SKM-1 treated with dmso at 0.1 percent for 144 hours (cell line): ENCODE measurements around the gene PAAF1.
"Not testable (repeated sequence)": the region's sequence is repeated elsewhere in the genome, so short reads cannot be mapped to it uniquely, and the experiment has no call there.

Source experiments
- DNase-seq: peaks from one replicate; lab custom pipeline; 2025; ENCODE audit not compliant: unreplicated experiment; lab: John Stamatoyannopoulos, UW

PAAF1 gene

DNA sequence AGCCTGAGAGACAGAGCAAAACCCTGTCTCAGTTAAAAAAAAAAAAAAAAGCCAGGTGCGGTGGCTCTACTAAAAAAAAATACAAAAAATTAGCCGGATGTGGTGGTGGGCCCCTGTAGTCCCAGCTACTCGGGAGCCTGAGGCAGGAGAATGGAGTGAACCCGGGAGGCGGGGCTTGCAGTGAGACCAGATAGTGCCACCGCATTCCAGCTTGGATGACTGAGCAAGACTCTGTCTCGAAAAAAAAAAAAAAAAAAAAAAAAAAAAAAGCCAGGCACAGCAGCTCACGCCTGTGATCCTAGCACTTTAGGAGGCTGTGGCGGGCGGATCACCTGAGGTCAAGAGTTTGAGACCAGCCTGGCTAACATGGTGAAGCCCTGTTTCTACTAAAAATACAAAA lies 3.6 kb downstream of the PAAF1 start:
- DNase-seq, result not testable (repeated sequence)

GRCh38 chr11:73883856-73884255 lies 7.1 kb downstream of the PAAF1 start:
- no peak for DNase-seq

GRCh38 chr11:73888244-73888643 lies 11.4 kb downstream of the PAAF1 start:
- no peak for DNase-seq

- no peak for DNase-seq
Measured at GRCh38 chr11:73889019-73889418, 12.2 kb downstream of the PAAF1 start.

GRCh38 chr11:73889536-73889935 lies 12.7 kb downstream of the PAAF1 start:
- DNase-seq, result no peak

DNA sequence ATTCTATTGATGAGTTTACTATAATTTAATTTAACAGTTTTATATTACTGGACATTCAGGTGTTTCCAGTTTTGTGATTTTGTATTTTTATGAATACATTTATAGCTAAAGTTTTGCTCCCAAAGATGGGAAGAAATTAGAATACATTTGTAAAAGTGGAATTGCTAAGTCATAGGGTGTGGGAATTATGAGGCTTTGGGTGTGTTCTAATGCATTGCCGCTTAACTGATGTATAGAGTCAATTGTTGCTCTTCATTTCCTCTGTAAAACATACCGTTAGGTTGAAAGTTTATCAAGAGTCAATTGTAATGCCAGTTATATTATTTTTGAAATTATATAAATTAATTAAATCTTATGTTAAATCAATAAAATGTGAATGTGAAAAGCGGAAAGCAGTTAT lies 16.2 kb downstream of the PAAF1 start:
- DNase-seq, result no peak

GRCh38 chr11:73894725-73895335 lies 18.0 kb downstream of the PAAF1 start:
- DNase-seq, result no peak

DNA sequence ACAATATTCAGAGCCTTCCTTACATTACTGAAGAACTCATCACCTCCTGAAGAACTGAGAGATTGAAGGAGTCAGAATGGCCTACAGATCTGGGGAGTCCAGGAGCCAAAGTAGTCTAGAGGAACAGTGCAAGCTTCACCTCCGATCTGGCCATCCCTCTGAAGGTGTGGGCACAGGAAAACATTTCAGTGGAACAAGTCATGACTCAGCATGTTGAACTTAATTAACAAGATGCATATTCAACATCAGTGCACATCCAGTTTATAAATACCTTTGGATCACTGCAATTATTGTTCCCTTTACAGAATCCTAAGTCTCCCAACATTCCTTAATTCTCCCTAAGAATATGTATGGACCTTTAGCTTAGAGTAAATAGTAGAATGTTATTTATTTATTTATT lies 25.5 kb downstream of the PAAF1 start:
- DNase-seq, result no peak

GRCh38 chr11:73907191-73907590 lies 30.4 kb downstream of the PAAF1 start:
- peak; percentile 78 for DNase-seq

DNA sequence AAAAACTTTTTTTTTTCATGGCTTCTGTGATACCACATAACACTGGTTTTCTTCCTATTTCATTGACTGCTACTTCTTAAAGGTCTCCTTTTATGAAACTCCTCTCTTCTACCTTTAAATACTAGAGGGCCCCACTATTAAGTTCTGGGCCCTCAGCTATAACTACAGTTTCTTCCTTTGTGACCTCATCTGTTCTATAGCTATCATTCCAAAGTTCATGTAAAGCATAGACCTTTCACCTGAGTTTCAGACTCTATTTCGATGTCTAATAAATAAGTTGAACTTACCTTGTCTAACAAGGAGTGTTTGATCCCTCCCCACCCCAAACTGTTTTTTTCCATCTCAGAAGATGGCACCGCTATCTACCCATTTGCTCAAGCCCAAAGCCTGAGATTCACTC lies 35.2 kb downstream of the PAAF1 start:
- DNase-seq, result no peak

DNA sequence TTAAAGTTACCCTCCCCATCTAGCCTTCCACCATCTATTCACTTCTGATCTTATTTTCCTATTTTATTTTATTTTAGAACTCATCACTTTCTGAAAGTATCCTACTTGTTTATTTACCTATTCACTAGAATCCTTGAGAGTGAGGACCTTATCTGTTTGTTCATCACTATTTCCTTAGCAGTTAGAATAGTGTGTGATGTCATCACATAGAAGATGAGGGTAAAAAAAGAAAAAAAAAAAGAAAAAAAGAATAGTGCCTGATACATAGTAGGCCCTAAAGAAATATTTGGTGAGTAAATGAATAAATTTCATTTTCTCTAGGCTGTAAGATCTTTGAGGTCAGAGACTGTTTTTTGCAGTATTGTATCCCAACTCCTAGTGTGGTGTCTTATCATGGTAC lies 36.7 kb downstream of the PAAF1 start:
- no peak for DNase-seq

DNA sequence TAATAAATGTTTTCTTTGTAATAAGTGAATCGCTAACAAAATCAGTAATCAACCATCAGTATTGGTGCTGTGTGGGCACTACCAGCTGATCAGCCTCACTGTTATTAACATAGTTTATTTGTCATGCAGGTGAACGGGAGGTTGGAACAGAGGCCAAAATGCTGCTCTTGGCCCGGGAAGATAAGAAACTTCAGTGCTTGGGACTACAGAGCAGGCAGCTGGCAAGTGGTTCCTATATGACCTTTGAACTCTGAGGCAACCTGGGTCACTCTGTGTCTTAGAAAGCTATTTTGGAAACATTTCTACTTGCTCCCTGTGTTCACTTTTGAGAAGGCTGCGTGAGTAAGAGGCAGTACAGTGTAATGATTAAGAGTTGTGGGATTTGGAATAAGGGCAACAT lies 37.5 kb downstream of the PAAF1 start:
- DNase-seq, result no peak

GRCh38 chr11:73916435-73916834 lies 39.6 kb downstream of the PAAF1 start:
- no peak for DNase-seq

GRCh38 chr11:73921180-73921579 lies 44.4 kb downstream of the PAAF1 start:
- no peak for DNase-seq

DNA sequence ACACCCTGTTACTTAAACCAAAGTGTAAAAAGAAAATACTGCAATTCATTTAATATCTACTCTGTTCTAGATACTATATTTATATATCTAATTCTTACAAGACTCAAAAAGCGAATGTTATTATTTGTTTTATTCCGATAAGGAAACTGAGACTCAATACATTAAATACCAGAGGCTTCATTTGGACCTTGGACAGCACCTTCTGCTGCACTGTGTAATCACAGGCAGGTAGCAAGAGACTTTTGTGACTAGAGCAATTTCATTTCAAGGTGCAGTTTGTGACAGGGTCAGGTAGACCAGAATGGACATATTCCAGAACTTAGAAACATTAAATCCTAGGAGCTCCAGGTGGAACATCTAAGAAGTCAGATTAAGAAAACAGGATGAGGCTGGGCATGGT lies 52.6 kb downstream of the PAAF1 start:
- no peak for DNase-seq

- DNase-seq, result peak; percentile 24
Measured at GRCh38 chr11:73931039-73931645, 54.3 kb downstream of the PAAF1 start.

- DNase-seq, result no peak
Measured at GRCh38 chr11:73931951-73932350, 55.2 kb downstream of the PAAF1 start.

DNA sequence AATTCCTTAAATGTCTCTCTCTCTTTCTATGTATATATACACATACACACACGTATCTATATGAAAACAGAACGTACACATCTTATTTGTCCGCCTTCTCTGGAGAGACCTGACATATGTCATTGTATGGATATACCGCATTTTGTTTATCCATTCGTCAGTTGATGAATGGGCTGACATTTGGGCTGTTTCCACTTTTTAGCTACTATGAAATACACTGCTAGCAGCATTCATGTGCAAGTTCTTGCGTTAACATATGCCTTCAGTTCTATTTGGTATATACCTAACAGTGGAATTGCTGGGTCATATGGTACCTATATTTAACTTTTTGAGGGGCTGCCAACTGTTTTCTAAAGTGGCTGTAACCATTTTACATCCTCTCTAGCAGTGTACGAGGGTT lies 56.0 kb downstream of the PAAF1 start:
- no peak for DNase-seq

DNA sequence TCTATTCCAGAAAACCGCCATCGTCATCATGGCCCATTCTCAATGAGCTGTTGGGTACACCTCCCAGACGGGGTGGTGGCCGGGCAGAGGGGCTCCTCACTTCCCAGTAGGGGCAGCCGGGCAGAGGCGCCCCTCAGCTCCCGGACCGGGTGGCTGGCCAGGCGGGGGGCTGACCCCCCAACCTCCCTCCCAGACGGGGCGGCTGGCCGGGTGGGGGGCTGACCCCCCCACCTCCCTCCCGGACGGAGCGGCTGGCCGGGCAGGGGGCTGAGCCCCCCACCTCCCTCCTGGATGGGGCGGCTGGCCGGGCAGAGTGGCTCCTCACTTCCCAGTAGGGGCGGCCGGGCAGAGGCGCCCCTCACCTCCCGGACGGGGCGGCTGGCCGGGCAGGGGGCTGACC lies 59.2 kb downstream of the PAAF1 start:
- DNase-seq, result not testable (repeated sequence)

GRCh38 chr11:73939096-73939495 lies 62.3 kb downstream of the PAAF1 start:
- no peak for DNase-seq

DNA sequence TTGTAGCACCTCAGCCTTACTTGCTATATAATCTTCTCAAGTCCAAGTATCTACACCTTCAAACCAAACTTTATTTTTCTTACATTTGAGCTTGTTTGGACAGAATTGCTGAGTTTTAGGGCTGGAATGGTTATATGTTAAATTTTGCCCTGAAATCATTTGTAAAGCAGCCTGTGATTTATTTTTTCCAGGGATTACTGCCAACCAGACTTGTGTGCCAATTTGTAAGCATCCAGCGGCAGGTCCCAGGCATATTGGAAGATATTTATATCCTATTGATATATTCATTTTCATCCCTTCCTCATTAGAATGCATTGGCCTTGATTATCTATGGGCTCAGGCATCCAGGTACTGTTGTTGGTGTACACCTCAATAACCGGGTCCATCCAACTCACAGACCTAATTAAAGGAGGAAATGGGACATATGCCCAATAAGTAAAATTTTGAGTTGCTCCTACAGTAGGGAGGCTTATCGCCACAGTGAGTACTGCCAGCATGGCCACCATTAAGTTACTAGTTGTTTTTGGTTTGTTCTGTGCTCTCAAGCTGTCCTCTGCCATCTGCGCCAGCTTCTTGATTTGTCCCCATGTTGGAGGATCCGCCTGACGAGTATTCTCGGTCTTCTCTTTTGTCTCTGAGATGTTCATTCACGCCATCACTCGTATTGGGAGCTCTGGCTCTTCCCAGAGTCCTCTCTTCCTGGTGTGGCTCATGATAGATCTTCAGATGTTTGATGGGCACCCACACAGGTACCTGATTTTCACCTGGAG lies 64.2 kb downstream of the PAAF1 start:
- no peak for DNase-seq

GRCh38 chr11:73942010-73942409 lies 65.2 kb downstream of the PAAF1 start:
- DNase-seq, result no peak
